Measurements from ENCODE around the gene DAPK3.
"Not testable (repeated sequence)": the region's sequence is repeated elsewhere in the genome, so short reads cannot be mapped to it uniquely, and the experiment has no call there.

The DAPK3 gene

GRCh38 chr19:3944018-3944721 is 26.7 kb downstream of the DAPK3 start:
- no peak for TF ChIP-seq ZNF274 (IDR thresholded peaks at IDR 0.05; ENCODE audit: low read depth, low read length)
- no peak overlapping the region for H3K4me3 ChIP-seq (ENCODE audit: low read length)

- H3K4me3 ChIP-seq (ENCODE audit: low read length), result no peak overlapping the region
- TF ChIP-seq ZNF274 (IDR thresholded peaks at IDR 0.05; ENCODE audit: low read depth, low read length), result no peak
Observed at GRCh38 chr19:3942790-3943409, 28.0 kb downstream of the DAPK3 start.

- not testable (repeated sequence) for H3K4me3 ChIP-seq (ENCODE audit: low read length)
Observed at GRCh38 chr19:3938300-3938950, 32.5 kb downstream of the DAPK3 start.

GRCh38 chr19:3936506-3937442 is 34.1 kb downstream of the DAPK3 start:
- no peak for TF ChIP-seq ZNF274 (IDR thresholded peaks at IDR 0.05; ENCODE audit: low read depth, low read length)

GRCh38 chr19:3932931-3933810 is 37.7 kb downstream of the DAPK3 start, which contains the start of gene NMRK2:
Gene NMRK2 (plus strand): TSS chr19:3933069. CDS start chr19:3933672, 603 bp downstream.
- H3K4me3 ChIP-seq (ENCODE audit: low read length), result no peak within 1 kb of the TSS
- no peak for TF ChIP-seq ZNF274 (IDR thresholded peaks at IDR 0.05; ENCODE audit: low read depth, low read length)

More at GRCh38 chr19:3936506-3937442, 34.1 kb downstream of the DAPK3 start:
- no peak overlapping the region for H3K4me3 ChIP-seq (ENCODE audit: low read length)

- H3K4me3 ChIP-seq (ENCODE audit: low read length), result no peak overlapping the region
- TF ChIP-seq ZNF274 (IDR thresholded peaks at IDR 0.05; ENCODE audit: low read depth, low read length), result no peak
Observed at GRCh38 chr19:3931041-3931440, 39.9 kb downstream of the DAPK3 start.

GRCh38 chr19:3923912-3924311 is 47.0 kb downstream of the DAPK3 start:
- no peak overlapping the region for H3K4me3 ChIP-seq (ENCODE audit: low read length)
- TF ChIP-seq ZNF274 (IDR thresholded peaks at IDR 0.05; ENCODE audit: low read depth, low read length), result no peak

GRCh38 chr19:3923096-3923758 is 47.7 kb downstream of the DAPK3 start:
- H3K4me3 ChIP-seq (ENCODE audit: low read length), result no peak overlapping the region
- no peak for TF ChIP-seq ZNF274 (IDR thresholded peaks at IDR 0.05; ENCODE audit: low read depth, low read length)

- no peak for TF ChIP-seq ZNF274 (IDR thresholded peaks at IDR 0.05; ENCODE audit: low read depth, low read length)
- no peak overlapping the region for H3K4me3 ChIP-seq (ENCODE audit: low read length)
Observed at GRCh38 chr19:3919793-3920192, 51.1 kb downstream of the DAPK3 start.

GRCh38 chr19:3916033-3916432 is 54.9 kb downstream of the DAPK3 start:
- H3K4me3 ChIP-seq (ENCODE audit: low read length), result no peak overlapping the region
- TF ChIP-seq ZNF274 (IDR thresholded peaks at IDR 0.05; ENCODE audit: low read depth, low read length), result no peak

GRCh38 chr19:3914199-3914598 is 56.7 kb downstream of the DAPK3 start:
- TF ChIP-seq ZNF274 (IDR thresholded peaks at IDR 0.05; ENCODE audit: low read depth, low read length), result no peak

GRCh38 chr19:3910105-3910504 is 60.8 kb downstream of the DAPK3 start:
- TF ChIP-seq ZNF274 (IDR thresholded peaks at IDR 0.05; ENCODE audit: low read depth, low read length), result no peak
- no peak overlapping the region for H3K4me3 ChIP-seq (ENCODE audit: low read length)

More at GRCh38 chr19:3914199-3914598, 56.7 kb downstream of the DAPK3 start:
- H3K4me3 ChIP-seq (ENCODE audit: low read length), result no peak overlapping the region
